Parathyroid adenoma (tissue), 2 donors: Measurements from ENCODE around the gene ATP5PO.
"Not testable (repeated sequence)": the region's sequence is repeated elsewhere in the genome, so short reads cannot be mapped to it uniquely, and the experiment has no call there.

Source experiments
- H2AFZ ChIP-seq: fragments of 300-600 bp; sonication (generic); one replicate; pipeline ENCODE4 v1.7.0; 2017; ENCODE audit warnings: antibody characterized with exemption, mild to moderate bottlenecking
- H3K27ac ChIP-seq: fragments of 300-600 bp; sonication (generic); one replicate; pipeline ENCODE4 v1.7.0; 2017
- H3K27me3 ChIP-seq: fragments of 300-600 bp; sonication (generic); one replicate; pipeline ENCODE4 v1.7.0; 2017; ENCODE audit warnings: low read length; ENCODE audit not compliant: control insufficient read depth, insufficient read depth
- H3K36me3 ChIP-seq: fragments of 300-600 bp; sonication (generic); one replicate; pipeline ENCODE4 v1.7.0; 2017; ENCODE audit warnings: low read length; ENCODE audit not compliant: control insufficient read depth, insufficient read depth
- H3K4me1 ChIP-seq: fragments of 300-600 bp; sonication (generic); one replicate; pipeline ENCODE4 v1.7.0; 2017; ENCODE audit warnings: control low read depth
- H3K4me2 ChIP-seq: fragments of 300-600 bp; sonication (generic); one replicate; pipeline ENCODE4 v1.7.0; 2017; ENCODE audit warnings: low read length
- H3K4me3 ChIP-seq: fragments of 300-600 bp; sonication (generic); one replicate; pipeline ENCODE4 v1.7.0; 2017; ENCODE audit warnings: low read depth, low read length
- H3K79me2 ChIP-seq: fragments of 300-600 bp; sonication (generic); one replicate; pipeline ENCODE4 v1.7.0; 2017; ENCODE audit warnings: control low read depth
- H3K9ac ChIP-seq: fragments of 300-600 bp; sonication (generic); one replicate; pipeline ENCODE4 v1.7.0; 2017; ENCODE audit warnings: mild to moderate bottlenecking
- H3K9me3 ChIP-seq: fragments of 300-600 bp; sonication (generic); one replicate; pipeline ENCODE4 v1.7.0; 2017; ENCODE audit warnings: low read length; ENCODE audit not compliant: control insufficient read depth
- CTCF ChIP-seq: fragments of 300-600 bp; sonication (generic); IDR thresholded peaks from one replicate; pipeline ENCODE4 v1.7.0; 2017; ENCODE audit warnings: antibody characterized with exemption, mild to moderate bottlenecking
- donor health status: primary hyperparathyroidism.

Gene ATP5PO

DNA sequence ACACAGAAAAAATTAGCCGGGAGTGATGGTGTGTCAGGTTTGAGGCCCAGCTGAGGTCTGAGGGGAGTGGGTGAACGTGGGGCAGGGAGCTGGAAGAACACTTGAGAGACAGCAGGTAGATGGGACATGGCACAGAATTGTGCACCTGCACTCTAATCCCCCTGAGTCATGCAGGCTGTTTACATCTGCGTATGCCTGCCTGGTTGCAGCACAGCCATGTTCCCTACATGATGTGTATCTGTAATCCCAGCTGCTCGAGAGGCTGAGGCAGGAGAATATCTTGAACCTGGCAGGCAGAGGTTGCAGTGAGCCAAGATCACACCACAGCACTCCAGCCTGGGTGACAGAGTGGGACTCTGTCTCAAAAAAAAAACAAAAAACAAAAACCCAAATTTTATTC is 44.8 kb downstream of the ATP5PO start:
- Histone ChIP-seq H3K4me3 (no peak overlapping the region), H3K4me1 (no peaks in the 10 kb centered on the region), H3K27me3 (no peaks in the 10 kb centered on the region), H3K9me3 (no peaks in the 10 kb centered on the region), H3K27ac (no peak overlapping the region), H3K79me2 (no peaks in the 10 kb centered on the region), H3K4me2 (no peak overlapping the region), H3K36me3 (no peaks in the 10 kb centered on the region), H2AFZ (no peak overlapping the region), H3K9ac (no peak overlapping the region)
- no peak for TF ChIP-seq CTCF

DNA sequence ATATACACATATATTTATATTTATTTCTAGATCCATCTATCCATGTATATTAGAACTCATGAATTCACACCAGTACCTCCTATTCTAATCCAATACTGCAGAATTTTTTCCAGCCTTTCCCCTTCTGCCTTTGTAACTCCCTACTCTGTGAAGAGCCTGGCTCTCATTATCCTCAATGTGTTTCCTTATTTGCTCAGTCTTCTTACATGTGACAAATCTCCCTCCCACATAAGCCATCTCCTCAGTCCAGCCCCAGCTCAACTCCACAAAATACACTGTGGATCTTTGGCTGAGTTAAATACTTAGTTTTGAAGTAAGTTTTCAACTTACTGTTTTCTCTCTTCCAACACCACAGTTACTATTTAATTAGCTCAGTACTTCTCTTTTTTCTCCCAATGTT is 45.7 kb downstream of the ATP5PO start:
- no peak overlapping the region for H3K4me2 ChIP-seq
- H3K9ac ChIP-seq = no peak overlapping the region
- H3K36me3 ChIP-seq = no peaks in the 10 kb centered on the region
- no peaks in the 10 kb centered on the region for H3K79me2 ChIP-seq
- no peak overlapping the region for H2AFZ ChIP-seq
- no peaks in the 10 kb centered on the region for H3K9me3 ChIP-seq
- no peak overlapping the region for H3K27ac ChIP-seq
- no peaks in the 10 kb centered on the region for H3K27me3 ChIP-seq
- H3K4me1 ChIP-seq = no peaks in the 10 kb centered on the region
- H3K4me3 ChIP-seq = no peak overlapping the region
- no peak for TF ChIP-seq CTCF

GRCh38 chr21:33867868-33868267 is 47.7 kb downstream of the ATP5PO start:
- not testable (repeated sequence) for H3K27ac ChIP-seq, H3K4me3 ChIP-seq, H3K4me1 ChIP-seq

GRCh38 chr21:33866826-33867225 is 48.8 kb downstream of the ATP5PO start:
- Histone ChIP-seq H3K27me3 (no peaks in the 10 kb centered on the region), H3K9ac (no peak overlapping the region), H3K4me1 (no peaks in the 10 kb centered on the region), H3K79me2 (no peaks in the 10 kb centered on the region), H3K36me3 (no peaks in the 10 kb centered on the region), H2AFZ (no peak overlapping the region), H3K27ac (no peak overlapping the region), H3K9me3 (no peaks in the 10 kb centered on the region), H3K4me2 (no peak overlapping the region), H3K4me3 (no peak overlapping the region)
- TF ChIP-seq CTCF = no peak

More at GRCh38 chr21:33867868-33868267, 47.7 kb downstream of the ATP5PO start:
- H3K79me2 ChIP-seq, H3K9me3 ChIP-seq, H3K9ac ChIP-seq, H3K4me2 ChIP-seq, H3K36me3 ChIP-seq, H3K27me3 ChIP-seq, H2AFZ ChIP-seq: not testable (repeated sequence)

DNA sequence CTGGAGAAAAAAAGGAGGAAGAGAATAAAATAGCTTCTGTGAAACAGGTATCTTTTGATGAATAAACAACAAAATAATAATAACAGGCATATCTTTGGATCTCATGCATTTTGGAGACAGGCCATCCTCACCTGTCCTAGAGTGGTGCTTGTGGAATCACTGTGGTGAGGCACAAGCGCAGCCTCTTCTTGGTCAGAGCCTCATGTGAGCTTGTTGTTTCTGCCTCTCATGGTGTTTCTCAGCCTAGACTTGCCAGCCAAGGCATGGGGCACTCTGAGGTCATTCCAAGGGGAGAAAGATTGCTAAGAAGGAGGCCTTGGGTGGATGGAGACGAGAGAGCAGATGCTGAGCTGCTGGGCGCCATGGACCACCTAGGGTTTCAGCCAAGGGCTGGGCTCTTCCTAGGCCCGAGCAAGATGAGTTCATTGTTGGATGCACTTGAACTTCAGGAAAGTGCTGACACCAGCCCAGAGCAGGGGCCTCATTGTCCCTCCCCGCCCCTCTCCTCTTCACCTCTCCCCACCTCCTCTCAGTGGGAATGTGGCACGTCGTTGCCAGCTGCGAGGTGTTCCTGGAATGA is 49.5 kb downstream of the ATP5PO start:
- no peak for TF ChIP-seq CTCF

More for the DNA sequence above, 49.5 kb downstream of the ATP5PO start:
- Histone ChIP-seq H3K4me1 (no peaks in the 10 kb centered on the region), H2AFZ (no peak overlapping the region), H3K36me3 (no peaks in the 10 kb centered on the region), H3K4me3 (no peak overlapping the region), H3K27me3 (no peaks in the 10 kb centered on the region), H3K27ac (no peak overlapping the region), H3K9ac (no peak overlapping the region), H3K9me3 (no peaks in the 10 kb centered on the region), H3K4me2 (no peak overlapping the region), H3K79me2 (no peaks in the 10 kb centered on the region)
